NCI-H1092 treated with DMSO at 0.1 percent for 48 hours (cell line): ENCODE results near the gene QSOX1.
A peak's percentile ranks its signal among the peaks of the same experiment; 100 is the strongest.

ENCODE experiments used
- DNase-seq: peaks from one replicate; lab custom pipeline; 2025; lab: John Stamatoyannopoulos, UW

QSOX1 gene

GRCh38 chr1:180234369-180235076 is 79.9 kb downstream of the QSOX1 start:
- no peak for DNase-seq

DNA sequence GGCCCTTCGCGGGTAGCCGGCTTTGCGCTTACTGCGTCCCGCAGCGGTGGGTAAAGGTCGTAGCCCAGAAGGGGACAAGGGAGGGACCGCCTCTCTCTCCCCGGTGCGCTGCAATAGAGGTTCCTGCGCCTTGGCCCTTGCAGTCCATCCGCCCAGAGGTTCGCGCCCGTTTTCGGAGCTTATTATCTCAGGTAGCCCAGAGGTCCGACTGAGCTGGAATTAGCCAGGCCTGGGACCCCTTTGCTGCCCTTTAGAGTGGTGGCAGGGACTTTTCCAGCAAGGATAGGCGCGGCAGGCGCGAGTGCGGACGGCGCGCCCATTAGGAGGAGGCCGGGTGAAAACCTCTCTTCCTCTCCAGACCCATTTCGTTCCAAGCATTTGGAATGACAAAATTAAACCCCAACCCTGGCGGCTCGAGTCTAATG is 80.4 kb downstream of the QSOX1 start:
- no peak for DNase-seq

GRCh38 chr1:180235502-180236239 is 81.0 kb downstream of the QSOX1 start:
- no peak for DNase-seq

DNA sequence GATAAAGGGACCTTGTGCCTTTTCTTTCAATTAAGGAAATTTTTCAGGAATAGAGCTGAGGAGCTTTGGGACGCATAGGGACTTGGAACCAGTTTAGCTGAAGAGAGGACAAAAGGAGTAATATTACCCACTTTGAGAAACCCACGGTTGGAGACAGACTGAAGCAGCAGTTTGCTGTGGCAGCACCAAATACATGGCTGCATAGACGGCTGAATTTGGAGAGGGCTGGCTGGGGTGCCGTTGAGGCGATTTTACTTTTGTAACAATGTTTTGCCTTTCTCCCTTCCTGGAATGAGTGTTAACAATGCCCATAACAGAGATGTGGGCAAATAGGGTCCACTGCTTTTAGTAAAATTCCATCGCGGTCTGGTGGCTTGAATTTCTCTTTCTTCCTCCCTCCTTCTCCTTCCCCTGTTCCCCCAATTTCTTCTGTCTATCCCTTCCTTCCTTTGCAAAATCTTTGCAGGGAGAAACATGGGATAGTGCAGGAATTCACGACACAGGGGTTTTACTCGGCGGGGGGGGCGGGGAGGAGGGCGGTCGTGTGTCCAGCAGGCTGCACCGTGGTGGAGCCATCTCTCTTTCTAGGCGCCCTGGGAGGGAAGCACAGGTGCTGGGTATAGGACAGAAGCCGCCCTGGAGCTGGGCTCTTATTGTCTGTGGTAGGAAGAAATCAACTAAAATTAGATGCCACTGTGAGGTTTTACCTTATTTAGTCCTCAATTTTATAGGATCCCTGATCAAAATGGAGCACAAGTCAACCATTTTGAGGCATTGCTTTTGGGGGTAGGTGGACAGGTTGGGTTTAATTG is 82.2 kb downstream of the QSOX1 start:
- DNase-seq = no peak

GRCh38 chr1:180237869-180238476 is 83.3 kb downstream of the QSOX1 start:
- no peak for DNase-seq

DNA sequence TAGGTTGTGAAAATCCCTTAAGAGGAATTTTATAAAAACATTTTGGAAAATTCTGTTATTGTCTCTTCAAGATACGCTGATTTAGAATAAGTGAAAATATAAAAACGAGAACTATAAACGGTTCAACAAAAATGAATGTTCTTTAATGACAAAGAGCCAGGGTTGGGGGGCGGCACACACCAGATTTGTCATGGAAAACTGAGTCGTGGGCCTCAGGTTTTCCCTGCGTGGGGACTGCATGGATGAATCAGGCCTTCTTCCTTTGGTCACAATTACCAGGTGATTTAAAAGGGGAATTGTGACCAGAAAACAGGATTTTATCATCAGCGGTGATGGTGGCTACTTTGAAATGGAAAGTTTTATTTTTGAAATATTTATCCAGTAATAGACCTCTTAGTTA is 84.0 kb downstream of the QSOX1 start:
- no peak for DNase-seq

DNA sequence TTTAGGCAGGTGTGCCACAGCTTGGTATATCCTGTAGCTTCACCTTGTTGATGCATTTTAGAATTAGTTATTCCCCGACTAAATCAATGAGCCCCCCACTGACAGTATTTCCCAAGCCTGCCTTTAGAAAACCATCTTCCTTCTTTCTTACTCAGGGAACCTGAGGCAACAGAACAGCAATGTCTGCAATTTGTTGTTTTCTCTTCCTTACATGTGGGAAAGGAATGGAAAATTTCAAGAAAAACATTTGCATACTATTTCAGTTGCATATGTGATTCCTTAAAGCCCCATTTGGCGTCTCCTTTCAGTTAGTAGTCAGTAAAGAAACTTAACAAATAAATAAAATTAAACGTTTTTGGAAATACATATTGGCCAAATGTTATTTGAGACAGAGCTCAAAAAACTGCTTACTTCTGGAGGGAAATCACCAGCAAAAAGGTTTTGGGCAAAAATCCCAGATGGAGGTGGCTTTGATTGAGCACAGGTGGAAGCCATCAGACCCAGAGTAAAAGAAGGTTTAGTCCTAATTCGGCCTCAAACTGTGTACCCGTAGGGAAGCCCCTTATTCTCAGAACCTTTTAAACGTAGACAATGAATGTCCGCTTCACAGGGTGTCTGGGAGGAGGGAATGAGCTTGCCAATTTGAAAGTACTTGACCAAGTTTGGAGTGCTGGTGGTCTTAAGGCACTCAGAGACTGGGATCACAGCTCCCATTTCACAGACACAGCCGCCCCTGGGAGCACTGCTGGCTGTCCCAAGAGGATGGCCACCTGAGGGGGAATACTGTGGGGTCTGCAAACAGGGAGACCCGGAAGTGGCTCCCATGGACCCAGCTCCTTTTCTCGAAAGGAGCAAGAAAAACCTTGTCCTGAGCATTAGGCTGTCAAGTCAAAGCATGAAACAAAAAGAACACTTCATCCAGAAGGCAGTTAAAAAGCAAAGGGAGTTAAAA is 84.8 kb downstream of the QSOX1 start:
- no peak for DNase-seq

DNA sequence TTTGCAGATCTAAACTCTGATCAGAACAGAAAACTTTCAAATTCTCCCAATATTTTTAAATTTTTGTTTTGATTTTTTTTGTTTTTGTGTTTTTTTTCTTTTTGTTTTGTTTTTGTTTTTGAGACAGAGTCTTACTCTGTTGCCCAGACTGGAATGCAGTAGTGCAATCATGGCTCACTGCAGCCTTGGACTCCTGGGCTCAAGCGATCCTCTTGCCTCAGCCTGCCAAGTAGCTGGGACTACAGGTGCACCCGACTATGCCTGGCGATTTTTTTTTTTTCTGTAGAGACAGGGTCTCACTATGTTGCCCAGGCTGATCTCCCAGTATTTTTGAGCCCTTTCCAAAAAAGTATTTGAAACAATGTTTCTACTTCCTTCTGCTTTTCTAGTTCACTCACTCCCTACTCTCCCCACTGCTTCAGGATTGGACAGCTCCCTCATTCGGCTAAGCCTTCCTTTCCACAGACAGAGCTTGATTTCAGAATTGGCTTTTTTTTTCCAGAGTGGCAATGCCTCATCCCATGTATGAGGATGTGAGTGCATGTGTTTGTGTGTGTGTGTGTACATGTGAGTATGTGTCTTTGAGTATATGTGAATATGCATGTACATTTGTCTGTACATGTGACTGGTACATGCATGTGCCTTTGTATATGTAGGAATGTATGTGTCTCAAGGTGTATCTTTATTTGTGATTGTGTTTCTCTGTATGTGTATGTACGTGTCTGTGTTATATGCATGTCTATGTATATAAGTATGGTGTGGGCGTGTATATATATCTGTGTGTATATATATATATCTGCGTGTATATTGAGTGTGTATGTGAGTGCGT is 87.3 kb downstream of the QSOX1 start:
- no peak for DNase-seq

GRCh38 chr1:180243517-180244221 is 89.0 kb downstream of the QSOX1 start:
- DNase-seq = no peak

DNA sequence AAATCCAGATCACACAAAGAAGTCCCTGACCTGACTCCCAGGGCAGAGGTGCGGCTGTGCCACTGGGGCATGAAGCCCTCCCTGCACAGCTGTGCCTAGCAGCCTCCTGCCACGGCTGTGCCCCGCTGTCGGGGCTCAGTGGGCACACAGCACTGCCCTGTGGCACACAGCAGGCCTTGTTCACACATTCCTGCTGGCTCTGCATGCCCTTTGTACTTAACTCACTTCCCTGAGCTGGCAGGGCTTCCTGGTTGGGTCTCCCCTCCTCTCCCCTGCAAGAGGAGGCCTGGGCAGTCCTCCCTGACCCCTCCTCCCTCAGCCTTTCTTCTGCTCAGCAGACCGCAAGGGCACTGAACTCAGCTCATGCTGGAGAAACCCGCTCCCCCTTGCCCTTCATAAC is 90.2 kb downstream of the QSOX1 start:
- no peak for DNase-seq

DNA sequence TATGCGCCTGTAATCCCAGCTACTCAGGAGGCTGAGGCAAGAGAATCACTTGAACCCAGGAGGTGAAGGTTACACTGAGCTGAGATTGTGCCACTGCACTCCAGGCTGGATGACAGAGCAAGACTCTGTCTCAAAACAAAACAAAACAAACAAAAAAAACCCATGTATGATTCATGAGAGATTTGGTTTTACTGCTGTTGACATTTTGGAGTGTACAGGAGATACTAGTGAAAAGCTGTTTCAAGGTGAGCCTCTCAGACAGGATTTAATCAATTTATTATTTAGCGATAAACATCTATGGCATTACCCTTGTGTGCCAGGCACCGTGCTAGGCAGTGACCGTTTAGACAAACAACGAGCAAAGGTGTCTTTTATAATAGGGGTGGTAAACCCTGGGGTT is 91.9 kb downstream of the QSOX1 start:
- DNase-seq = no peak

GRCh38 chr1:180247061-180247460 is 92.4 kb downstream of the QSOX1 start:
- no peak for DNase-seq

DNA sequence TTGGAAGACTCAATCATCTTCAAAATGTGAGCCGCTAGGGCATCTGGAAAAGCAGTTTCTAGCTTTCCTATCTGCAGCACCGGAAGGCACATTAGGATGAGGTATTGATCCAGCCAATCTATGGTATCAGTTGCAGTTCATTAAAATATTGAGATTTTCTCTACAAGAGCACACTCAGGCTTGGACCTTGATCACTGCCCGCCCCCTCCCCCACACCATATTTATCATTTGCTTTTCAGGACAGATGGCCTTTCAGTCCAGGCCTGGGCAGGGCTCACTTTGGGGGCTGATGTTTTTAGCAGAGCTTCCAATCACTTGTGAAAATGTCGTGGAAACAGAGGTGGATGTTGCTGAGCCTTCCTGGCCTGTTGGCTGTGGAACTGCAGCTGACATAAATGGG is 92.9 kb downstream of the QSOX1 start:
- DNase-seq = no peak

DNA sequence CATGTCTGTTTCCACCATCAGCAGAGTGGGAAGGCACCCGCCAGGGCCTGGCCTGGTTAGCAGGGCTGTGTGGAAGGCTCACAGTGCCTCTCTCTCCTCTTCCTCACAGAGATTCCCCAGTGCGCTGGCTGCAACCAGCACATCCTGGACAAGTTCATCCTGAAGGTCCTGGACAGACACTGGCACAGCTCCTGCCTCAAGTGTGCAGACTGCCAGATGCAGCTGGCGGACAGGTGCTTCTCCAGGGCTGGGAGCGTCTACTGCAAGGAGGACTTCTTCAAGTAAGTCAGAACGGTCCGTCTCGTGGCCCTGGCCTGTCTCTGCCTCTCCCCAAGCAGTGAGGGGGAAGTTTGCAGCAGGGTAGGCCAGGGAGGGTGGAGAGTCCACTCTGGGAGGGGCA is 93.5 kb downstream of the QSOX1 start:
- DNase-seq = no peak

DNA sequence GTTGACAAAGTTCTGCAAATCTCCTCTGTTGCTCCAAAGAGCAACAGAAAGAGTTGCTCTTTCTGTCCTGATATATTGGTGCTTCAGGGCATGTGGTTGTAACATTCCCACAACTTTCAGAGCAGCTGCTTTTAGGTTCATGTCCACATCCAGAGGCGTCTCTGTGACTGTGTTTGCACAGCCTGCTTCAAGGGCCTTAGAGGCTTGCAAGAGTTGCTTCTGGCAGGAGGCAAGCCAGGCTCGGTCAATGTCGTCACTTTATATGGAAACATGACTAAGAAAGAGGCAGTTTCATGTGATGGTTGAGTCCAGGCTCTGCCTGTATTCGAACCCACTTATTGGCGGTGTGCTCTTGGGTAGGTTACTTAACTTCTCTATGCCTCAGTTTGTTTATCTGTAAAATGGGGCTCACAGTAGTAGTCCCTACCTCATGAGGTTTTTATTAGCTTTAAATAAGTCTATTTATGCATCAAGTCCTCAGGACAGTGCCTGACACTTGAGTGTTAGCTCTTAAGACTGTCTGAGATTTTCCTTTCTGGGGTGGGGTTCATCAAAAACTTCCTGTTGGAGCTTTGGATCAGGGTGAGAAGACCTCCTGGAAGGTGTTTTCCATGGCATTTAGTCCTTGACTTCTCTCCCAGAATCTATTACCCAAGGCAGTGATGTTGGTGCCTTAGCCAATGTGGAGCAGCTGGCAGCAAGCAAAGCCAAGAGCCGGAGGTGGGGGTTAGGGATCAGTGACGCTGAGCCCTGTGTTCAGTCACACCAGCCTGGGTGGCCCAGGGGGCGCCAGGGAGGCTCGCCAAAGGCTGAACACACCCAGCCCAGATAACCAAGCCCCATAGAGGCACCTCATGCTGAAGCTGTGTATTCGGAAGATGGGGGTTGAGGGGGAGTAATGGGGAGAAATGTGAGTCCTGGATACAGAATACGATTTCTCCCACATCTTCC is 94.3 kb downstream of the QSOX1 start:
- DNase-seq = peak; percentile 25

DNA sequence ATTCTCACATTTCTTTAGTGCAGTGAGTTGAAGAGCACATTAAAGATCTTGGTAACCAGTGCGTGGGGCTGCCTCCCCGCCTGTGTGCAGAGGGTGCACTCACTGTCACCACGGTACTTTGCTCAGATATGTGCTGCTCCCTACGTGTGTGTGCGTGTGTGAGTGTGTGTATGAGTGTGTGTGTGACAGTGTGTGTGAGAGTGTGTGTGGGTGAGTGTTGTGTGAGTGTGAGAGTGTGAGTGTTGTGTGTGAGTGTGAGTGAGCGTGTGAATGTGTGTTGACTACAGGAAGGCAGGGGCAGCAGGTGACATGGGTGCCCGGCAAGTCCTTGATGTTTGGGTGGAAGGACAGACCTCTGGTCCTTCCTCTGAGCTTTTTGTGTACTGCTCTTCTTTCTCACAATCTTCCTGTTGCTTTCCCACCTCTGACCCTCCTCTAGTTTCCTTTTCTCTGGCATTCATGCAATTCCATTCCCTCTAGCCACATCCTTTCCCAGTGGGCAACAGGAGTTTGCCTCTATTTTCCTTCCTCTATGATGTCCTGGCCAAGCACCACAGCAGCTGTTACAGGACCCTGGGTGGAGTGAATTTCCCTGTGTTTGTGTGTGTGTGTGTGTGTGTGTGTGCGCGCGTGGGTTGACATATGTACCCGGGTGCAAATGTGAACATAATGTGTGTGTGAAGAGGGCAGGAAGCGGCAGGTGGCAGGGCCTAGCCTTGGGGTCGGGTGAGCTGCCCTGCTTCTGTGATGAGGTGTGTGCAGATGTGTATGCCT is 95.2 kb downstream of the QSOX1 start:
- DNase-seq = no peak

DNA sequence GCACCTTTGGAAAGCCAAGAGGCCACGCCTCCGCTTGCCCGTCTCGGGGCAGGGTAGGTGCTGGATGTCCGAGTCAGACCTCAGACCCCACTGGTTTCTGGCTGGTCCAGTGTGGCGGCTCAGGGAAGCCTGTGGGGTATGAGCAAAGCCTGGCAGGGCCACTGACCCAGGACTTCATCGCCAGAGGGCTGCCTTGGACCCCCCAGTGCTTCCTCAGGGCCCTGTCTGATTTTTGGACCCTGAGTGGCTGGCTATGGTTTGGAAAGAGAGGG is 95.8 kb downstream of the QSOX1 start:
- no peak for DNase-seq

DNA sequence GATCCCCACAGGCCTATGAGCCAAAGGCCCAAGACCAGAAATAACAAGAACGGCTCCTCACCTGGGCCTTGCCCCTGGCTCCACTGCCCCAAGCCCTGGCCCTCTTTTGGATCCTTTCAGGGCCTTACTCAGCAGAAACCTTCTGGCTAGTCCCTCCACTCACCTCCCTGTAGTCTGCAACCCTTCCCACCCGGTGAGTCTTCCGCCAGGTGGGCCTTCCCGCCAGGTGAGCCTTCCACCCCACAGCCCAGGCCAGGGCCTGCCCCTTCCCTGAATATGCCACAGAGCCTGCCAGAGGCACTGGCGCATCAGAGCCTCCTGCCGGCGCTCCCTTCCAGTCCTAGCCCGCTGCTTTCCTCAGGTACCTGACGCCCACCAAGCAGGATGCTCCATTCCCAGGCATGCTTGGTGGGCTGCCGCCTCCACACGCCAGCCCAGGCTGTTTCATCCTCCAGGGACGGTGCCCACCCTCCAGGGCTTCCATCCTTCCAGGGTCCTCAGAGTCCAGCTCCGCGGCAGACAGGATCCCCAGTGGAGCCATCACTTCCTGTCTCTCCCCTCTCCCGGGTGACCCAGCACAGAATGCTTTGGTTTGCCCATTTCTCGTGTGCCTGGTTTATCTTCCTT is 96.3 kb downstream of the QSOX1 start:
- DNase-seq = no peak
